ENCODE measurements around the gene GAMT.
A peak's percentile ranks its signal among the peaks of the same experiment; 100 is the strongest.

Gene GAMT

GRCh38 chr19:1383312-1384084 lies 17.8 kb downstream of the GAMT start, which contains the start of gene NDUFS7:
Gene NDUFS7 (plus strand): TSS chr19:1383907. CDS start chr19:1383927, 20 bp downstream.
- DNase-seq, result peak; percentile 94

GRCh38 chr19:1383017-1383311 lies 18.4 kb downstream of the GAMT start:
- DNase-seq, result no peak

- DNase-seq, result no peak
Measured at GRCh38 chr19:1382250-1382649, 19.1 kb downstream of the GAMT start.

- DNase-seq, result no peak
Measured at GRCh38 chr19:1379961-1380489, 21.3 kb downstream of the GAMT start.

- DNase-seq, result no peak
Measured at GRCh38 chr19:1379126-1379905, 22.0 kb downstream of the GAMT start.

GRCh38 chr19:1377965-1378785 lies 23.2 kb downstream of the GAMT start:
- no peak for DNase-seq

GRCh38 chr19:1377176-1377964 lies 24.0 kb downstream of the GAMT start:
- no peak for DNase-seq

GRCh38 chr19:1376415-1376805 lies 24.9 kb downstream of the GAMT start:
- DNase-seq, result no peak

GRCh38 chr19:1374250-1374577 lies 27.1 kb downstream of the GAMT start:
- DNase-seq, result no peak

- DNase-seq, result no peak
Measured at GRCh38 chr19:1373534-1374249, 27.6 kb downstream of the GAMT start.

- no peak for DNase-seq
Measured at GRCh38 chr19:1373042-1373533, 28.3 kb downstream of the GAMT start.

GRCh38 chr19:1370579-1371361 lies 30.6 kb downstream of the GAMT start:
- DNase-seq, result no peak

- DNase-seq, result no peak
Measured at GRCh38 chr19:1369214-1369805, 32.0 kb downstream of the GAMT start.

GRCh38 chr19:1366899-1367870 lies 34.2 kb downstream of the GAMT start:
- no peak for DNase-seq

GRCh38 chr19:1366296-1366695 lies 35.0 kb downstream of the GAMT start:
- DNase-seq, result no peak

GRCh38 chr19:1365319-1366269 lies 35.7 kb downstream of the GAMT start:
- DNase-seq, result no peak

GRCh38 chr19:1364070-1364704 lies 37.2 kb downstream of the GAMT start:
- peak; percentile 31 for DNase-seq

All from activated CD4-positive, alpha-beta T cell treated with anti-CD3 and anti-CD28 coated beads for 48 hours (primary cell).